HepG2 (cell line): ENCODE measurements around the gene SLC50A1.

ENCODE experiments used
- JUND ChIP-seq: sonication (generic); formaldehyde crosslinking; IDR thresholded peaks from 2 replicates; pipeline ENCODE4 v1.8.0; 2022; ENCODE audit warnings: mild to moderate bottlenecking, missing genetic modification reagents
- TF ChIP-seq, protein P1 (sequence below): sonication (generic); formaldehyde crosslinking; IDR thresholded peaks from 2 replicates; pipeline ENCODE4 v1.5.0; 2020; ENCODE audit warnings: mild to moderate bottlenecking, missing genetic modification reagents, moderate library complexity

DNA sequence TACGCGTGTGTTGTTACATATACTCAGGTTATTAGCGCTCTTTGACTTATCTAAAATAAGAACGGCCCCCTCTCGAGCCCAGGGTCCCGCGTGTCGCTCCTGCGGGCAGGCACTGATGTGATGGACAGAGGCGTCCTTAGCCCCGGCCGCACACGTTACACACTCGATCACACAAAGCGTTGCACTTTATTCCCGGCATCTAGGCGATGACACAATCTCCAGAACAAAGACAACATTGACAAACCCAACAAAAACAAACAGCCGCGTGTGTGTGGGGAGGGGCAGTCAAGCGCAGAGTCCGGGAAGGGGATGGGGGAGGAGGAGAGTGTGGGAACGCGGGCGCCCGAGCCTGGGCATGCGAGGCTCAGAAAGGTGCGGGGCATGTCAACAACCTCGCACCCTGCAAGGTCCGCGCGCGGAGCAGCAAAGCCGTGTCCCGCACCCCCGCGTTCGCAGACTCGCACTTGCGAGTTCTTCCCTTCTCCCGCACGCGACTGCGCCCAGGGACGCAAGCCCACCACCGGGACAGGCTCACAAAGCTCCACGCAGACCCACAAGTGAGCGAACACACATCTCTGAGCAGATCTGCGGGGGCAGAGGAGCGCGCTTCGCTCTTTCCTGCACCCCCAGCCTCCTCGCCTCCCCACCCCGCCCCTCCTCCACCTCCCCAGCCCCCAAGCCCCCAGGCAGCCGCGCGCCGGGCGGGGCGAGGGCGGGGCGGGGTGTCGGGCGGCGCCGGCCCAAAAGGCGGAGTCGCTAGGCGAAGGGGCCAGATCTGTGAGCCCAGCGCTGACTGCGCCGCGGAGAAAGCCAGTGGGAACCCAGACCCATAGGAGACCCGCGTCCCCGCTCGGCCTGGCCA lies 8.3 kb upstream of the SLC50A1 start, which contains the start of gene EFNA1:
- TF ChIP-seq JUND: peak; percentile 67; the same call in 1 of the 2 replicates
- TF ChIP-seq, protein P1, sequence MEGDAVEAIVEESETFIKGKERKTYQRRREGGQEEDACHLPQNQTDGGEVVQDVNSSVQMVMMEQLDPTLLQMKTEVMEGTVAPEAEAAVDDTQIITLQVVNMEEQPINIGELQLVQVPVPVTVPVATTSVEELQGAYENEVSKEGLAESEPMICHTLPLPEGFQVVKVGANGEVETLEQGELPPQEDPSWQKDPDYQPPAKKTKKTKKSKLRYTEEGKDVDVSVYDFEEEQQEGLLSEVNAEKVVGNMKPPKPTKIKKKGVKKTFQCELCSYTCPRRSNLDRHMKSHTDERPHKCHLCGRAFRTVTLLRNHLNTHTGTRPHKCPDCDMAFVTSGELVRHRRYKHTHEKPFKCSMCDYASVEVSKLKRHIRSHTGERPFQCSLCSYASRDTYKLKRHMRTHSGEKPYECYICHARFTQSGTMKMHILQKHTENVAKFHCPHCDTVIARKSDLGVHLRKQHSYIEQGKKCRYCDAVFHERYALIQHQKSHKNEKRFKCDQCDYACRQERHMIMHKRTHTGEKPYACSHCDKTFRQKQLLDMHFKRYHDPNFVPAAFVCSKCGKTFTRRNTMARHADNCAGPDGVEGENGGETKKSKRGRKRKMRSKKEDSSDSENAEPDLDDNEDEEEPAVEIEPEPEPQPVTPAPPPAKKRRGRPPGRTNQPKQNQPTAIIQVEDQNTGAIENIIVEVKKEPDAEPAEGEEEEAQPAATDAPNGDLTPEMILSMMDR (CRISPR knock-in tag): no peak
